Measurements from ENCODE around the gene TLK1.
"Not testable (repeated sequence)": the region's sequence is repeated elsewhere in the genome, so short reads cannot be mapped to it uniquely, and the experiment has no call there.

Gene TLK1

GRCh38 chr2:171167352-171167997, 6.8 kb upstream of the TLK1 start:
- DNase-seq = no peak

- no peak for DNase-seq
Measured at GRCh38 chr2:171166328-171166983, 5.8 kb upstream of the TLK1 start.

GRCh38 chr2:171165967-171166327, 5.3 kb upstream of the TLK1 start:
- DNase-seq = no peak

- DNase-seq = no peak
Measured at GRCh38 chr2:171163261-171163660, 2.6 kb upstream of the TLK1 start.

GRCh38 chr2:171162522-171163197, 2.0 kb upstream of the TLK1 start:
- not testable (repeated sequence) for DNase-seq

- DNase-seq = peak; percentile 62
Measured at GRCh38 chr2:171160956-171161740, 455 bp upstream of the TLK1 start.

- DNase-seq = peak; percentile 57
Measured at GRCh38 chr2:171159372-171160118, 1.1 kb downstream of the TLK1 start.

- no peak for DNase-seq
Measured at GRCh38 chr2:171158790-171159371, 1.8 kb downstream of the TLK1 start.

- no peak for DNase-seq
Measured at GRCh38 chr2:171158036-171158789, 2.5 kb downstream of the TLK1 start.

- DNase-seq = no peak
Measured at GRCh38 chr2:171157109-171157500, 3.6 kb downstream of the TLK1 start.

GRCh38 chr2:171154348-171154747, 6.3 kb downstream of the TLK1 start:
- no peak for DNase-seq

GRCh38 chr2:171150694-171151285, 9.9 kb downstream of the TLK1 start:
- no peak for DNase-seq

- no peak for DNase-seq
Measured at GRCh38 chr2:171149986-171150693, 10.6 kb downstream of the TLK1 start.

- DNase-seq = no peak
Measured at GRCh38 chr2:171149171-171149938, 11.3 kb downstream of the TLK1 start.

GRCh38 chr2:171147081-171147480, 13.6 kb downstream of the TLK1 start:
- no peak for DNase-seq

GRCh38 chr2:171146633-171147032, 14.1 kb downstream of the TLK1 start:
- no peak for DNase-seq

- no peak for DNase-seq
Measured at GRCh38 chr2:171146071-171146470, 14.6 kb downstream of the TLK1 start.

GRCh38 chr2:171143670-171144062, 17.0 kb downstream of the TLK1 start:
- no peak for DNase-seq

GRCh38 chr2:171142398-171142797, 18.3 kb downstream of the TLK1 start:
- DNase-seq = no peak

- DNase-seq = no peak
Measured at GRCh38 chr2:171141320-171141719, 19.4 kb downstream of the TLK1 start.
